ENCODE data around the gene GCC1. TPM values are rescaled to one million over a fixed set of nuclear protein-coding genes. Genes with fewer than 3 reads are reported as not detected.

GCC1 gene
- total and polyA plus RNA-seq, 10 donors: 3.1 to 24.8 (median 17.4) TPM

GRCh38 chr7:127595737-127596136 is 10.3 kb upstream of the GCC1 start:
- no peak overlapping the region for H3K27ac ChIP-seq
- no peaks in the 10 kb centered on the region for H3K9me3 ChIP-seq
- peaks cover 0 to 20% (median 4%) of the 10 kb centered on the region in 6 donors for H3K4me1 ChIP-seq
- H3K4me3 ChIP-seq: no peak overlapping the region
- H3K27me3 ChIP-seq (replicated peaks in 1 of 7): no peaks in the 10 kb centered on the region
- DNase-seq: no peak
- H3K36me3 ChIP-seq: peaks cover 4 to 29% (median 15%) of the 10 kb centered on the region in 6 donors
- intact Hi-C loops (cut with DNase I; ENCODE audit: low total_unique reads): no loop called here
- WGBS, 5 donors: 92 to 97% (median 95%) methylated on average over 3 to 5 of the region's 5 CpGs
- TF ChIP-seq CTCF (IDR thresholded peaks at IDR 0.05 in 8 of 11, conservative IDR thresholded peaks at IDR 0.05 in 3 of 11): no peak

DNA sequence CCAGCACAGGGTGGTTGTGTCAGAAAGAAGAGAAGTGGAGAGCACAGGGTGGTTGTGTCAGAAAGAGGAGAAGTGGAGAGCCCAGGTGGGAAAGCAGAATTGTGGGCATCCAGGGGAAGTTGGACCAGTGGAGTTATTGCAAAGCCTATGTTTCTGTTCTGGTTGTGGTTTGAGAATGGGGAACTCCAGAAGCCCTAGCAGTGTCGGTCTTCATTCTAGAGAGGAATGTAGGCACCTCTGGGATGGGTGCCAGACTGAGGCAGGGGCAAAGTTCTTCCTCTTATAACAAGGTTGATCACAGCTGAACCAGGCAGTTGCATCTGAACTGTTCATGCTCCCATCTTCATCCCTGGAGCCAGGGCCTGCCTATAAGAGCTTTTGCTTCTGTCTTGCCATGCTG is 9.1 kb upstream of the GCC1 start:
- Histone ChIP-seq H3K4me3 (no peak overlapping the region), H3K27ac (peak overlapping the region in 1 of 8 donors; percentile 31), H3K27me3 (replicated peaks in 1 of 7) (no peaks in the 10 kb centered on the region), H3K9me3 (no peaks in the 10 kb centered on the region), H3K4me1 (peaks cover 2 to 32% (median 14%) of the 10 kb centered on the region in 6 donors), H3K36me3 (peaks cover 4 to 41% (median 18%) of the 10 kb centered on the region in 6 donors)
- TF ChIP-seq POLR2A (IDR thresholded peaks at IDR 0.05): no peak
- TF ChIP-seq CTCF (IDR thresholded peaks at IDR 0.05 in 8 of 11, conservative IDR thresholded peaks at IDR 0.05 in 3 of 11): no peak
- TF ChIP-seq POLR2AphosphoS5 (IDR thresholded peaks at IDR 0.05): no peak
- WGBS, 5 donors: 16 to 35% (median 30%) methylated on average over 1 of the region's 1 CpG
- no peak for DNase-seq
- intact Hi-C loops (cut with DNase I; ENCODE audit: low total_unique reads): no loop called here

DNA sequence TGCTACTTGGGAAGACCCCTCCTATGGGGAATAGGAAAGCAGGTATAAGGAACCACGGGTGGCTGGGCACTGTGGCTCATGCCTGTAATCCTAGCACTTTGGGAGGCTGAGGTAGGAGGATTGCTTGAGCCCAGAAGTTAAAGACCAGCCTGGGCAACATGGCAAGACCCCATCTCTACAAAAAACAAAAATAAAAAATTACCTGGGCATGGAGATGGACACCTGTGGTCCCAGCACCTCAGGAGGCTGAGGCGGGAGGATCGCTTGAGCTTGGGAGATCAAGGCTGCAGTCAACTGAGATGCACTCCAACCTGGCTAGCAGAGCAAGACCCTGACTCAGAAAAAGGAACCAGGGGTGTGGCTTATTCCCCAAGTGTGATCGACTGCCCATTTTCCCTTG is 7.2 kb upstream of the GCC1 start:
- intact Hi-C loops (cut with DNase I; ENCODE audit: low total_unique reads): no loop called here
- H3K9me3 ChIP-seq: no peaks in the 10 kb centered on the region
- DNase-seq: no peak
- H3K36me3 ChIP-seq: peaks cover 4 to 41% (median 18%) of the 10 kb centered on the region in 6 donors
- peaks cover 10 to 46% (median 25%) of the 10 kb centered on the region in 6 donors for H3K4me1 ChIP-seq
- H3K27me3 ChIP-seq (replicated peaks in 1 of 7): no peaks in the 10 kb centered on the region
- H3K27ac ChIP-seq: no peak overlapping the region
- no peak overlapping the region for H3K4me3 ChIP-seq
- TF ChIP-seq POLR2A (IDR thresholded peaks at IDR 0.05) (no peak), POLR2AphosphoS5 (IDR thresholded peaks at IDR 0.05) (no peak), CTCF (IDR thresholded peaks at IDR 0.05 in 8 of 11, conservative IDR thresholded peaks at IDR 0.05 in 3 of 11) (no peak)
- WGBS, 5 donors: 70 to 84% (median 83%) methylated on average over 4 of the region's 4 CpGs

GRCh38 chr7:127591591-127591990 is 6.2 kb upstream of the GCC1 start:
- Histone ChIP-seq H3K4me3 (no peak overlapping the region), H3K36me3 (peaks cover 4 to 41% (median 18%) of the 10 kb centered on the region in 6 donors), H3K9me3 (no peaks in the 10 kb centered on the region), H3K4me1 (peaks cover 10 to 53% (median 30%) of the 10 kb centered on the region in 6 donors), H3K27me3 (replicated peaks in 1 of 7) (no peaks in the 10 kb centered on the region), H3K27ac (no peak overlapping the region)
- intact Hi-C loops (cut with DNase I; ENCODE audit: low total_unique reads): no loop called here
- no peak for DNase-seq
- 77 to 83% (median 78%) methylated on average over 6 of the region's 6 CpGs for WGBS, 5 donors
- TF ChIP-seq POLR2A (IDR thresholded peaks at IDR 0.05) (no peak), POLR2AphosphoS5 (IDR thresholded peaks at IDR 0.05) (no peak), CTCF (IDR thresholded peaks at IDR 0.05 in 8 of 11, conservative IDR thresholded peaks at IDR 0.05 in 3 of 11) (no peak)
